ENCODE measurements around the gene ADAMTS14. TPM values are rescaled to one million over a fixed set of nuclear protein-coding genes. Genes with fewer than 3 reads are reported as not detected.

The ADAMTS14 gene
- total RNA-seq, 1 donor from 2014 or later: 0.53 TPM

- intact Hi-C loops (cut with DNase I): loop anchor here (10.0 kb wide), 1 partner anchor 75 kb away; the partner anchor contains the start of gene PCBD1
- H3K27me3 ChIP-seq (ENCODE audit: low read depth): no peaks in the 10 kb centered on the region
- H3K36me3 ChIP-seq: no peaks in the 10 kb centered on the region
- TF ChIP-seq, protein P1, sequence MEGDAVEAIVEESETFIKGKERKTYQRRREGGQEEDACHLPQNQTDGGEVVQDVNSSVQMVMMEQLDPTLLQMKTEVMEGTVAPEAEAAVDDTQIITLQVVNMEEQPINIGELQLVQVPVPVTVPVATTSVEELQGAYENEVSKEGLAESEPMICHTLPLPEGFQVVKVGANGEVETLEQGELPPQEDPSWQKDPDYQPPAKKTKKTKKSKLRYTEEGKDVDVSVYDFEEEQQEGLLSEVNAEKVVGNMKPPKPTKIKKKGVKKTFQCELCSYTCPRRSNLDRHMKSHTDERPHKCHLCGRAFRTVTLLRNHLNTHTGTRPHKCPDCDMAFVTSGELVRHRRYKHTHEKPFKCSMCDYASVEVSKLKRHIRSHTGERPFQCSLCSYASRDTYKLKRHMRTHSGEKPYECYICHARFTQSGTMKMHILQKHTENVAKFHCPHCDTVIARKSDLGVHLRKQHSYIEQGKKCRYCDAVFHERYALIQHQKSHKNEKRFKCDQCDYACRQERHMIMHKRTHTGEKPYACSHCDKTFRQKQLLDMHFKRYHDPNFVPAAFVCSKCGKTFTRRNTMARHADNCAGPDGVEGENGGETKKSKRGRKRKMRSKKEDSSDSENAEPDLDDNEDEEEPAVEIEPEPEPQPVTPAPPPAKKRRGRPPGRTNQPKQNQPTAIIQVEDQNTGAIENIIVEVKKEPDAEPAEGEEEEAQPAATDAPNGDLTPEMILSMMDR (IDR thresholded peaks at IDR 0.05): no peak
- no peaks in the 10 kb centered on the region for H3K9me3 ChIP-seq
- no peak overlapping the region for H3K4me3 ChIP-seq
- no peak overlapping the region for H3K27ac ChIP-seq
- no peak for ATAC-seq
- H3K4me1 ChIP-seq: no peaks in the 10 kb centered on the region
- no peak for DNase-seq
These were observed 137.4 kb downstream of the ADAMTS14 start for GRCh38 chr10:70809726-70810125.

GRCh38 chr10:70810967-70811366 is 138.7 kb downstream of the ADAMTS14 start:
- intact Hi-C loops (cut with DNase I): loop anchor here (10.0 kb wide), 1 partner anchor 74 kb away; the partner anchor contains the start of gene PCBD1
- ATAC-seq: no peak
- Histone ChIP-seq H3K4me3 (no peak overlapping the region), H3K27ac (no peak overlapping the region), H3K4me1 (peaks cover 7% of the 10 kb centered on the region), H3K9me3 (no peaks in the 10 kb centered on the region), H3K36me3 (no peaks in the 10 kb centered on the region), H3K27me3 (ENCODE audit: low read depth) (no peaks in the 10 kb centered on the region)
- TF ChIP-seq, protein P1 (IDR thresholded peaks at IDR 0.05): no peak
- DNase-seq: no peak

GRCh38 chr10:70811881-70812280 is 139.6 kb downstream of the ADAMTS14 start:
- intact Hi-C loops (cut with DNase I): loop anchor here (10.0 kb wide), 1 partner anchor 73 kb away; the partner anchor contains the start of gene PCBD1
- Histone ChIP-seq H3K4me3 (no peak overlapping the region), H3K4me1 (peaks cover 11% of the 10 kb centered on the region), H3K36me3 (no peaks in the 10 kb centered on the region), H3K27me3 (ENCODE audit: low read depth) (no peaks in the 10 kb centered on the region), H3K9me3 (no peaks in the 10 kb centered on the region), H3K27ac (no peak overlapping the region)
- TF ChIP-seq, protein P1 (IDR thresholded peaks at IDR 0.05): no peak
- DNase-seq (no peak), ATAC-seq (no peak)

Other genes starting within 250 kb of the ADAMTS14 start
- not detected for gene NODAL, start 230.8 kb upstream of the ADAMTS14 start, total RNA-seq
- 16.0 TPM for gene PALD1, start 193.7 kb upstream of the ADAMTS14 start, total RNA-seq
- 29.5 TPM for gene PRF1, start 69.8 kb upstream of the ADAMTS14 start, total RNA-seq
- not detected for gene TBATA, start 112.9 kb downstream of the ADAMTS14 start, total RNA-seq
- 41.2 TPM for gene SGPL1, start 143.4 kb downstream of the ADAMTS14 start, total RNA-seq
- 118 TPM for gene PCBD1, start 216.1 kb downstream of the ADAMTS14 start, total RNA-seq

Data from lower lobe of right lung (tissue), 2 donors.